Body of pancreas (tissue), 4 donors: ENCODE data around the gene LEAP2. TPM values are rescaled to one million over a fixed set of nuclear protein-coding genes. Genes with fewer than 3 reads are reported as not detected.

Source experiments
- ATAC-seq: fragments of 150-250 bp; one replicate; pipeline ENCODE4 v1.9.1; 2016
- DNase-seq, 4 donors: peaks; one replicate each; pipeline ENCODE4 v3.0.0-alpha.2; 2019
- H3K27ac ChIP-seq, 4 donors: fragments of 200-600 bp; sonication (generic); 1 replicate in 3 of 4; 2 replicates in 1 of 4; pipeline versions ENCODE4 v1.5.1 to v1.6.1; 2016 to 2019; ENCODE audit warnings: mild to moderate bottlenecking in 1 of 4, mixed read lengths in 1 of 4, moderate library complexity in 1 of 4
- H3K27me3 ChIP-seq, 2 donors: fragments of 200-600 bp; sonication (generic); one replicate each; pipeline ENCODE4 v1.6.0; 2016; ENCODE audit warnings: mild to moderate bottlenecking in 1 of 2
- H3K36me3 ChIP-seq, 2 donors: fragments of 200-600 bp; sonication (generic); replicated peaks in 1 of 2; 2 replicates each; pipeline ENCODE4 v1.5.1; 2016; ENCODE audit warnings: low read depth in 2 of 2; ENCODE audit not compliant: insufficient read depth in 1 of 2
- H3K4me1 ChIP-seq: fragments of 200-600 bp; sonication (generic); one replicate; pipeline ENCODE4 v1.6.0; 2016
- H3K4me3 ChIP-seq, 2 donors: fragments of 200-600 bp; sonication (generic); 1 replicate in 1 of 2; 2 replicates in 1 of 2; pipeline ENCODE4 v1.5.1; 2016 to 2019
- H3K9me3 ChIP-seq, 3 donors: fragments of 200-600 bp; sonication (generic); 1 replicate in 2 of 3; 2 replicates in 1 of 3; pipeline ENCODE4 v1.5.1; 2016
- CTCF ChIP-seq, 7 experiments: fragments of 450-650 bp in 4 of 7; fragments of 200-600 bp in 3 of 7; sonication (generic) in 3 of 7; IDR thresholded peaks; one replicate each; pipeline ENCODE4 v1.5.1; 2016 to 2019; ENCODE audit warnings: antibody characterized with exemption in 7 of 7
- POLR2A ChIP-seq, 3 donors: fragments of 450-650 bp; IDR thresholded peaks; one replicate each; pipeline ENCODE4 v1.6.1; 2016; ENCODE audit warnings: antibody characterized with exemption in 3 of 3, mild to moderate bottlenecking in 2 of 3
- WGBS, 2 donors: methylation state at CpG; one replicate each; pipeline ENCODE4 v1.1.5; 2017; 5-methylcytosine and 5-hydroxymethylcytosine counted together
- intact Hi-C: fragments of 100-400 bp; cut with DNase I; formaldehyde crosslinking; loops from one replicate; pipeline ENCODE4 v1.15.1; 2023
- total RNA-seq, 2 donors: library from RNA; depleted of rRNA; stranded (reverse); fragments of >200 nt; gene quantifications; one replicate each; pipeline ENCODE4 v1.1.0, GENCODE V29; 2016

The LEAP2 gene
- total RNA-seq = 1 to 10 TPM; 3.4 to 9.6 TPM

- WGBS, 2 donors = 25 to 31% methylated on average over 6 of the region's 6 CpGs
- TF ChIP-seq CTCF (IDR thresholded peaks at IDR 0.05) (no peak), POLR2A (IDR thresholded peaks at IDR 0.05) (peak in 2 of 3 donors; percentile 15 to 37)
- H3K27ac ChIP-seq = peak within 1 kb of the TSS; percentile 73 to 82 (median 78)
These were observed at the start of gene LEAP2 for GRCh38 chr5:132873119-132873929. Gene LEAP2 (plus strand): TSS chr5:132873668. CDS start chr5:132873695, 27 bp downstream.

GRCh38 chr5:132824426-132824825, 49.0 kb upstream of the LEAP2 start:
- ATAC-seq = no peak
- peaks cover 32% of the 10 kb centered on the region for H3K4me1 ChIP-seq
- H3K27ac ChIP-seq = no peak overlapping the region
- H3K4me3 ChIP-seq = no peak overlapping the region
- no peak for DNase-seq
- WGBS, 2 donors = 80 to 100% methylated on average over 1 to 3 of the region's 3 CpGs
- H3K9me3 ChIP-seq = no peaks in the 10 kb centered on the region
- H3K27me3 ChIP-seq = no peaks in the 10 kb centered on the region
- TF ChIP-seq CTCF (IDR thresholded peaks at IDR 0.05) (no peak), POLR2A (IDR thresholded peaks at IDR 0.05) (no peak)
- intact Hi-C loops = loop anchor here (5.0 kb wide), 1 partner anchor 72 kb away; no protein-coding TSS in a partner anchor
- no peaks in the 10 kb centered on the region for H3K36me3 ChIP-seq

More at GRCh38 chr5:132873119-132873929, at the start of gene LEAP2:
- no peak within 1 kb of the TSS for H3K4me3 ChIP-seq
- no peaks in the 10 kb centered on the region for H3K9me3 ChIP-seq
- DNase-seq (peak; percentile 49 to 84 (median 59)), ATAC-seq (peak; percentile 88)
- no peaks in the 10 kb centered on the region for H3K27me3 ChIP-seq
- peaks cover 42% of the 10 kb centered on the region for H3K4me1 ChIP-seq
- intact Hi-C loops = no loop called here
- H3K36me3 ChIP-seq = no peaks in the 10 kb centered on the region

GRCh38 chr5:132825033-132825833, 48.2 kb upstream of the LEAP2 start:
- no peak overlapping the region for H3K4me3 ChIP-seq

GRCh38 chr5:132825834-132826391, 47.6 kb upstream of the LEAP2 start:
- 66 to 94% methylated on average over 32 to 35 of the region's 43 CpGs for WGBS, 2 donors
- Histone ChIP-seq H3K4me3 (no peak overlapping the region), H3K27me3 (no peaks in the 10 kb centered on the region), H3K9me3 (no peaks in the 10 kb centered on the region), H3K36me3 (no peaks in the 10 kb centered on the region), H3K27ac (no peak overlapping the region), H3K4me1 (peaks cover 27% of the 10 kb centered on the region)
- no peak for TF ChIP-seq CTCF (IDR thresholded peaks at IDR 0.05)
- TF ChIP-seq POLR2A (IDR thresholded peaks at IDR 0.05) = no peak
- intact Hi-C loops = loop anchor here (5.0 kb wide), 1 partner anchor 61 kb away; no protein-coding TSS in a partner anchor
- ATAC-seq = no peak
- DNase-seq = no peak

More at GRCh38 chr5:132825033-132825833, 48.2 kb upstream of the LEAP2 start:
- Histone ChIP-seq H3K36me3 (no peaks in the 10 kb centered on the region), H3K4me1 (peaks cover 27% of the 10 kb centered on the region), H3K27ac (no peak overlapping the region), H3K27me3 (no peaks in the 10 kb centered on the region), H3K9me3 (no peaks in the 10 kb centered on the region)
- no peak for ATAC-seq
- DNase-seq = no peak
- TF ChIP-seq CTCF (IDR thresholded peaks at IDR 0.05) (no peak), POLR2A (IDR thresholded peaks at IDR 0.05) (no peak)
- 84 to 98% methylated on average over 6 to 66 of the region's 71 CpGs for WGBS, 2 donors
- intact Hi-C loops = loop anchor here (5.0 kb wide), 1 partner anchor 62 kb away; no protein-coding TSS in a partner anchor
